ENCODE measurements around the gene SLC15A1.

Gene SLC15A1

DNA sequence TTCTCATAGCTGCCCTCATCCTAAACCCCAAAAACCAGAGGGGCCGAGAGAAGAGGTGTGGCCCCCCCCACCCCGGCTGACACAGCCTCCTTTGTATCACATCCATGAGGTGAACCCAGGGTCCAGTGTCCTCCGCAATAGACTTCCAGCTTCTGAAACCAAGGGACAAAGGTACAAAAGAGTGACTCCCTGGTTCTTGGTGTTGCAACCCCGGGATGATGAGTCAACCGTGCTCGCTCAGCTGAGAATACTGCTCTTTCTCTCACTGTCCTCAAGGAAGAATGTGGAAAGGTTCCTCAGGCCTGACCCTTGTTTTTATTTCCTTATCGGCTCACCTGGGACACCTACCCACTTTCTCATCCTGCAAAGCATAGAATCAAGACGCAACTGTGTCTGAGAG lies 5.5 kb downstream of the SLC15A1 start (continued):
- no peak for TF ChIP-seq HIC1 (tag by site-specific recombination; IDR thresholded peaks at IDR 0.05)
- TF ChIP-seq ZNF148 (tag by site-specific recombination; IDR thresholded peaks at IDR 0.05; ENCODE audit: borderline replicate concordance) = no peak
- no peak for TF ChIP-seq ZNF248 (tag by site-specific recombination; IDR thresholded peaks at IDR 0.05)
- TF ChIP-seq ZNF184 (tag by site-specific recombination; IDR thresholded peaks at IDR 0.05) = no peak
- TF ChIP-seq ZNF133 (tag by site-specific recombination; IDR thresholded peaks at IDR 0.05) = no peak
- TF ChIP-seq ZNF449 (tag by site-specific recombination; IDR thresholded peaks at IDR 0.05) = no peak
- TF ChIP-seq, protein P1, sequence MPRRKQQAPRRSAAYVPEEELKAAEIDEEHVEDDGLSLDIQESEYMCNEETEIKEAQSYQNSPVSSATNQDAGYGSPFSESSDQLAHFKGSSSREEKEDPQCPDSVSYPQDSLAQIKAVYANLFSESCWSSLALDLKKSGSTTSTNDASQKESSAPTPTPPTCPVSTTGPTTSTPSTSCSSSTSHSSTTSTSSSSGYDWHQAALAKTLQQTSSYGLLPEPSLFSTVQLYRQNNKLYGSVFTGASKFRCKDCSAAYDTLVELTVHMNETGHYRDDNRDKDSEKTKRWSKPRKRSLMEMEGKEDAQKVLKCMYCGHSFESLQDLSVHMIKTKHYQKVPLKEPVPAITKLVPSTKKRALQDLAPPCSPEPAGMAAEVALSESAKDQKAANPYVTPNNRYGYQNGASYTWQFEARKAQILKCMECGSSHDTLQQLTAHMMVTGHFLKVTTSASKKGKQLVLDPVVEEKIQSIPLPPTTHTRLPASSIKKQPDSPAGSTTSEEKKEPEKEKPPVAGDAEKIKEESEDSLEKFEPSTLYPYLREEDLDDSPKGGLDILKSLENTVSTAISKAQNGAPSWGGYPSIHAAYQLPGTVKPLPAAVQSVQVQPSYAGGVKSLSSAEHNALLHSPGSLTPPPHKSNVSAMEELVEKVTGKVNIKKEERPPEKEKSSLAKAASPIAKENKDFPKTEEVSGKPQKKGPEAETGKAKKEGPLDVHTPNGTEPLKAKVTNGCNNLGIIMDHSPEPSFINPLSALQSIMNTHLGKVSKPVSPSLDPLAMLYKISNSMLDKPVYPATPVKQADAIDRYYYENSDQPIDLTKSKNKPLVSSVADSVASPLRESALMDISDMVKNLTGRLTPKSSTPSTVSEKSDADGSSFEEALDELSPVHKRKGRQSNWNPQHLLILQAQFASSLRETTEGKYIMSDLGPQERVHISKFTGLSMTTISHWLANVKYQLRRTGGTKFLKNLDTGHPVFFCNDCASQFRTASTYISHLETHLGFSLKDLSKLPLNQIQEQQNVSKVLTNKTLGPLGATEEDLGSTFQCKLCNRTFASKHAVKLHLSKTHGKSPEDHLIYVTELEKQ (tag by site-specific recombination; IDR thresholded peaks at IDR 0.05; ENCODE audit: borderline replicate concordance) = no peak

DNA sequence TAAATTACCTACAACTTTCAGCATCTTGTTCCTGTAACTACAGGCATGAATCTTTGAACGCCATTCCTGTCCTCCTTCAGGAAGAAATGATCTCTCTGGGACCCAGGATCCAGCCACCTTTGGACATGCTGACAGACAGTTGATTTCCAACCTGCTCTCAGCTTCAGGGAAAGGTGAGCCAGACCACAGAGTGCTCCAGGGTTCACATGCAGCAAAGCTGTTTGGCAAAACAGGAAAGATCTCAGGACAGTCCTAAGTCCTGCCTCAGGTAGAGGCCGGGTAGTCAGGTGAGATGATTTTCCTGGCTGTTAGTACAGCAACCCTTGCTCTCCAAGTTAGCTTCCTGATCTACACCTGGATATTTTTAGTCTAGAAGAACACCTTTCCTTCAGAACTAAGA lies 9.1 kb downstream of the SLC15A1 start:
- Histone ChIP-seq H3K4me1 (ENCODE audit: control insufficient read depth, insufficient read depth, low read length) (no peaks in the 10 kb centered on the region), H3K4me3 (ENCODE audit: low read depth, low read length) (no peak overlapping the region), H3K27ac (ENCODE audit: extremely low read depth, low read depth, low read length) (no peak overlapping the region), H3K36me3 (ENCODE audit: control insufficient read depth in 2 of 2, insufficient read depth in 1 of 2, low read length in 2 of 2) (no peaks in the 10 kb centered on the region), H3K9me3 (ENCODE audit: control insufficient read depth, insufficient read depth, low read depth, low read length) (no peaks in the 10 kb centered on the region)
- ChIA-PET POLR2A (no interaction called here), CTCF (no interaction called here)
- TF ChIP-seq ZNF677 (tag by site-specific recombination; IDR thresholded peaks at IDR 0.05) (no peak), HIC1 (tag by site-specific recombination; IDR thresholded peaks at IDR 0.05) (no peak), ZNF302 (tag by site-specific recombination; IDR thresholded peaks at IDR 0.05; ENCODE audit: low read depth) (no peak), PRDM1 (tag by site-specific recombination; IDR thresholded peaks at IDR 0.05) (no peak), REPIN1 (tag by site-specific recombination; IDR thresholded peaks at IDR 0.05; ENCODE audit: low read depth) (no peak), ZNF391 (tag by site-specific recombination; IDR thresholded peaks at IDR 0.05; ENCODE audit: borderline replicate concordance, low read depth) (no peak), KLF10 (tag by site-specific recombination; IDR thresholded peaks at IDR 0.05) (no peak), ZNF354C (tag by site-specific recombination; IDR thresholded peaks at IDR 0.05; ENCODE audit: borderline replicate concordance, low read depth) (no peak), ZNF416 (tag by site-specific recombination; IDR thresholded peaks at IDR 0.05) (no peak), ZNF449 (tag by site-specific recombination; IDR thresholded peaks at IDR 0.05) (no peak), ZNF660 (tag by site-specific recombination; IDR thresholded peaks at IDR 0.05) (no peak), ZNF785 (tag by site-specific recombination; IDR thresholded peaks at IDR 0.05) (no peak), ZNF280C (tag by site-specific recombination; IDR thresholded peaks at IDR 0.05) (no peak), ZNF558 (tag by site-specific recombination; IDR thresholded peaks at IDR 0.05) (no peak)

Measured in HEK293 (cell line).